A549 (cell line): ENCODE results near the gene RPS15. TPM values are rescaled to one million over a fixed set of nuclear protein-coding genes. Genes with fewer than 3 reads are reported as not detected.

ENCODE experiments used
- ATAC-seq, 2 experiments: fragments of 200-7000 bp in 1 of 2; fragments of >200 bp in 1 of 2; cut with Nextera tagmentation in 1 of 2; cut with Tn5 transposase in 1 of 2; 3 replicates each; pipeline versions ENCODE4 v1.8.0 to v1.9.1; 2018 to 2020; ENCODE audit warnings: mild to moderate bottlenecking in 1 of 2, moderate library complexity in 1 of 2
- CTCF ChIA-PET: fragments of 300-600 bp; sonication (Branson Sonifier 250); formaldehyde crosslinking; extraction: SDS; loops from one replicate; lab custom pipeline; 2021; ENCODE audit warnings: antibody characterized with exemption, inconsistent platforms; lab: Yijun Ruan, JAX
- POLR2A ChIA-PET: fragments of 350-600 bp; formaldehyde crosslinking; extraction: SDS; loops from one replicate; lab custom pipeline; 2021; ENCODE audit warnings: antibody characterized with exemption, inconsistent platforms; lab: Yijun Ruan, JAX
- DNase-seq, 2 experiments: peaks; one replicate each; pipeline versions ENCODE4 v3.0.0 to v3.0.0-alpha.2; 2011 to 2016; ENCODE audit warnings: low read depth in 1 of 2, low spot score in 1 of 2
- FAIRE-seq: peaks from 2 replicates; lab custom pipeline; 2011; peaks lifted over from hg19 to GRCh38; lab: Jason Lieb, UNC
- H3K27ac ChIP-seq, 2 experiments: fragments of >200 bp; sonication (Bioruptor Twin); formaldehyde crosslinking; 3 replicates each; pipeline ENCODE4 v1.5.1; 2016 to 2017
- H3K4me1 ChIP-seq: fragments of >200 bp; sonication (Bioruptor Twin); formaldehyde crosslinking; 3 replicates; pipeline ENCODE4 v1.6.1; 2016
- H3K4me2 ChIP-seq: fragments of >200 bp; sonication (Bioruptor Twin); formaldehyde crosslinking; 3 replicates; pipeline ENCODE4 v1.6.1; 2016
- H3K4me3 ChIP-seq: fragments of >200 bp; sonication (Bioruptor Twin); formaldehyde crosslinking; 3 replicates; pipeline ENCODE4 v1.5.1; 2016
- H3K9me3 ChIP-seq: fragments of >200 bp; sonication (Bioruptor Twin); formaldehyde crosslinking; 3 replicates; pipeline ENCODE4 v1.6.1; 2016
- BHLHE40 ChIP-seq: IDR thresholded peaks from 2 replicates; pipeline ENCODE4 v1.6.1; 2012; ENCODE audit warnings: low read depth, low read length, inconsistent platforms
- CBX2 ChIP-seq: fragments of 200-600 bp; sonication (generic); IDR thresholded peaks from 2 replicates; pipeline ENCODE4 v1.6.1; 2016; ENCODE audit warnings: low read depth, mild to moderate bottlenecking, borderline replicate concordance
- CBX8 ChIP-seq: fragments of 200-600 bp; sonication (generic); IDR thresholded peaks from 2 replicates; pipeline ENCODE4 v1.6.1; 2016
- CHD2 ChIP-seq: fragments of 150-350 bp; IDR thresholded peaks from 2 replicates; pipeline ENCODE4 v1.6.1; 2014; ENCODE audit warnings: low read length; ENCODE audit not compliant: partially characterized antibody
- EHMT2 ChIP-seq: fragments of 200-600 bp; sonication (generic); IDR thresholded peaks from 2 replicates; pipeline ENCODE4 v1.6.1; 2016; ENCODE audit warnings: antibody characterized with exemption, low read depth, mild to moderate bottlenecking, moderate library complexity
- ESRRA ChIP-seq: fragments of 150-350 bp; IDR thresholded peaks from 2 replicates; pipeline ENCODE4 v1.6.1; 2014; ENCODE audit warnings: mild to moderate bottlenecking, low read length, borderline replicate concordance
- FOXS1 ChIP-seq: fragments of 250-450 bp; sonication (Bioruptor Pico); IDR thresholded peaks from 2 replicates; pipeline ENCODE4 v1.5.0; 2020; ENCODE audit warnings: mild to moderate bottlenecking, moderate library complexity
- HDAC2 ChIP-seq: fragments of 200-600 bp; sonication (generic); IDR thresholded peaks from 2 replicates; pipeline ENCODE4 v1.6.1; 2016
- JUNB ChIP-seq: fragments of >200 bp; sonication (Bioruptor Twin); formaldehyde crosslinking; IDR thresholded peaks from 2 replicates; pipeline ENCODE4 v1.6.1; 2016
- MAZ ChIP-seq: fragments of 150-350 bp; IDR thresholded peaks from 2 replicates; pipeline ENCODE4 v1.6.1; 2014; ENCODE audit warnings: antibody characterized with exemption, low read depth, low read length, borderline replicate concordance
- NFE2L2 ChIP-seq: fragments of 150-350 bp; conservative IDR thresholded peaks from 2 replicates; pipeline ENCODE4 v1.6.1; 2014; ENCODE audit warnings: low read length
- NR3C1 ChIP-seq: fragments of >200 bp; sonication (Bioruptor Twin); formaldehyde crosslinking; IDR thresholded peaks from 3 replicates; pipeline ENCODE4 v1.6.1; 2017
- POLR2A ChIP-seq: IDR thresholded peaks from 2 replicates; pipeline ENCODE4 v1.6.1; 2012; ENCODE audit warnings: mild to moderate bottlenecking, low read length
- RARB ChIP-seq: fragments of 250-450 bp; sonication (Bioruptor Pico); IDR thresholded peaks from 2 replicates; pipeline ENCODE4 v1.8.0; 2021; ENCODE audit warnings: mild to moderate bottlenecking, moderate library complexity
- RCOR1 ChIP-seq: fragments of 150-350 bp; IDR thresholded peaks from 2 replicates; pipeline ENCODE4 v1.6.1; 2014; ENCODE audit warnings: antibody characterized with exemption, low read length, low read depth
- ZFP36 ChIP-seq: fragments of 450-650 bp; IDR thresholded peaks from 2 replicates; pipeline ENCODE4 v1.6.1; 2014; ENCODE audit warnings: borderline replicate concordance; ENCODE audit not compliant: partially characterized antibody
- ZNF302 ChIP-seq: fragments of 250-450 bp; sonication (Bioruptor Pico); IDR thresholded peaks from 2 replicates; pipeline ENCODE4 v1.9.0; 2021; ENCODE audit warnings: inconsistent platforms, mild to moderate bottlenecking, moderate library complexity
- WGBS: methylation state at CpG from one replicate; pipeline ENCODE4 v1.1.6; 2017; ENCODE audit errors: missing lambda C conversion rate; 5-methylcytosine and 5-hydroxymethylcytosine counted together
- polyA plus RNA-seq, 4 experiments: library from polyadenylated mRNA; depleted of rRNA in 3 of 4; stranded (reverse); fragments of >200 nt; fragmentation: RNase III in 1 of 4; extraction: RNeasy Plus Mini Kit Qiagen cat#74134 plus additional on column Dnase treatment in 1 of 4; gene quantifications; 2 replicates in 3 of 4; 3 replicates in 1 of 4; pipeline ENCODE4 v1.2.3, GENCODE V29; 2011 to 2017
- TF ChIP-seq, protein P1 (sequence below): fragments of 450-650 bp; IDR thresholded peaks from 2 replicates; pipeline ENCODE4 v1.6.1; 2014; ENCODE audit warnings: antibody characterized with exemption
- TF ChIP-seq, protein P2 (sequence below): fragments of 200-600 bp; sonication (generic); IDR thresholded peaks from 2 replicates; pipeline ENCODE4 v1.6.1; 2016; ENCODE audit warnings: antibody characterized with exemption, mild to moderate bottlenecking, moderate library complexity
- TF ChIP-seq, protein P3 (sequence below): fragments of >200 bp; sonication (Bioruptor Twin); formaldehyde crosslinking; IDR thresholded peaks from 3 replicates; pipeline ENCODE4 v1.5.1; 2016

Gene RPS15
- polyA plus RNA-seq, 2 of the 4 experiments (the other 2 are of a cell fraction): 525 to 1,458 TPM

DNA sequence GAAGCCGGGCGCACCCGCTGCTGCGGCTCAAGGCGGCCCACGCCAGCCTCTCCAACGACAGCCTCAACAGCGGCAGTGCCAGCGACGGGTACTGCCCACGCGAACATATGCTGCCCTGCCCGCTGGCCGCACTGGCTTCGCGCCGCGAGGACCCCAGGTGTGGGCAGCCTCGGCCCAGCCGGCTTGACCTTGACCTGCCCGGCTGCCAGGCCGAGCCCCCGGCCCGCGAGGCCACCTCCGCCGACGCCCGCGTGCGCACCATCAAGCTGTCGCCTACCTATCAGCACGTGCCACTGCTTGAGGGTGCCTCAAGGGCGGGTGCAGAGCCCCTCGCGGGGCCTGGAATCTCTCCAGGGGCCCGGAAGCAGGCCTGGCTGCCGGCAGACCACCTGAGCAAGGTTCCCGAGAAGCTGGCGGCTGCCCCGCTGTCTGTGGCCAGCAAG is 27.8 kb downstream of the RPS15 start:
- H3K27ac ChIP-seq: no peak overlapping the region
- POLR2A ChIA-PET: interaction anchor here (1.1 kb wide), 1 partner anchor 13 kb away, joined by 3 read pairs; no protein-coding TSS in a partner anchor
- ATAC-seq (no peak), DNase-seq (no peak)
- CTCF ChIA-PET: interaction anchor here (0.9 to 2.1 kb wide), 7 partner anchors 8 to 48 kb away, joined by 3 to 7 read pairs (median 3); no protein-coding TSS in a partner anchor
- TF ChIP-seq ZFP36 (no peak), MAZ (no peak), POLR2A (no peak), FOXS1 (CRISPR knock-in tag) (no peak), JUNB (no peak), CHD2 (no peak), CBX8 (no peak), HDAC2 (no peak), NR3C1 (no peak), RCOR1 (no peak), RARB (CRISPR knock-in tag) (no peak), ESRRA (no peak), BHLHE40 (no peak)
- TF ChIP-seq, protein P1, sequence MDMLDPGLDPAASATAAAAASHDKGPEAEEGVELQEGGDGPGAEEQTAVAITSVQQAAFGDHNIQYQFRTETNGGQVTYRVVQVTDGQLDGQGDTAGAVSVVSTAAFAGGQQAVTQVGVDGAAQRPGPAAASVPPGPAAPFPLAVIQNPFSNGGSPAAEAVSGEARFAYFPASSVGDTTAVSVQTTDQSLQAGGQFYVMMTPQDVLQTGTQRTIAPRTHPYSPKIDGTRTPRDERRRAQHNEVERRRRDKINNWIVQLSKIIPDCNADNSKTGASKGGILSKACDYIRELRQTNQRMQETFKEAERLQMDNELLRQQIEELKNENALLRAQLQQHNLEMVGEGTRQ: no peak
- TF ChIP-seq, protein P2, sequence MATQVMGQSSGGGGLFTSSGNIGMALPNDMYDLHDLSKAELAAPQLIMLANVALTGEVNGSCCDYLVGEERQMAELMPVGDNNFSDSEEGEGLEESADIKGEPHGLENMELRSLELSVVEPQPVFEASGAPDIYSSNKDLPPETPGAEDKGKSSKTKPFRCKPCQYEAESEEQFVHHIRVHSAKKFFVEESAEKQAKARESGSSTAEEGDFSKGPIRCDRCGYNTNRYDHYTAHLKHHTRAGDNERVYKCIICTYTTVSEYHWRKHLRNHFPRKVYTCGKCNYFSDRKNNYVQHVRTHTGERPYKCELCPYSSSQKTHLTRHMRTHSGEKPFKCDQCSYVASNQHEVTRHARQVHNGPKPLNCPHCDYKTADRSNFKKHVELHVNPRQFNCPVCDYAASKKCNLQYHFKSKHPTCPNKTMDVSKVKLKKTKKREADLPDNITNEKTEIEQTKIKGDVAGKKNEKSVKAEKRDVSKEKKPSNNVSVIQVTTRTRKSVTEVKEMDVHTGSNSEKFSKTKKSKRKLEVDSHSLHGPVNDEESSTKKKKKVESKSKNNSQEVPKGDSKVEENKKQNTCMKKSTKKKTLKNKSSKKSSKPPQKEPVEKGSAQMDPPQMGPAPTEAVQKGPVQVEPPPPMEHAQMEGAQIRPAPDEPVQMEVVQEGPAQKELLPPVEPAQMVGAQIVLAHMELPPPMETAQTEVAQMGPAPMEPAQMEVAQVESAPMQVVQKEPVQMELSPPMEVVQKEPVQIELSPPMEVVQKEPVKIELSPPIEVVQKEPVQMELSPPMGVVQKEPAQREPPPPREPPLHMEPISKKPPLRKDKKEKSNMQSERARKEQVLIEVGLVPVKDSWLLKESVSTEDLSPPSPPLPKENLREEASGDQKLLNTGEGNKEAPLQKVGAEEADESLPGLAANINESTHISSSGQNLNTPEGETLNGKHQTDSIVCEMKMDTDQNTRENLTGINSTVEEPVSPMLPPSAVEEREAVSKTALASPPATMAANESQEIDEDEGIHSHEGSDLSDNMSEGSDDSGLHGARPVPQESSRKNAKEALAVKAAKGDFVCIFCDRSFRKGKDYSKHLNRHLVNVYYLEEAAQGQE: no peak
- TF ChIP-seq, all 56 proteins: peak for 0
- Histone ChIP-seq H3K4me1 (peaks cover 7% of the 10 kb centered on the region), H3K9me3 (no peaks in the 10 kb centered on the region), H3K4me2 (no peak overlapping the region), H3K4me3 (no peak overlapping the region)
- 98% methylated on average over 24 of the region's 41 CpGs for WGBS
- no peak for FAIRE-seq

DNA sequence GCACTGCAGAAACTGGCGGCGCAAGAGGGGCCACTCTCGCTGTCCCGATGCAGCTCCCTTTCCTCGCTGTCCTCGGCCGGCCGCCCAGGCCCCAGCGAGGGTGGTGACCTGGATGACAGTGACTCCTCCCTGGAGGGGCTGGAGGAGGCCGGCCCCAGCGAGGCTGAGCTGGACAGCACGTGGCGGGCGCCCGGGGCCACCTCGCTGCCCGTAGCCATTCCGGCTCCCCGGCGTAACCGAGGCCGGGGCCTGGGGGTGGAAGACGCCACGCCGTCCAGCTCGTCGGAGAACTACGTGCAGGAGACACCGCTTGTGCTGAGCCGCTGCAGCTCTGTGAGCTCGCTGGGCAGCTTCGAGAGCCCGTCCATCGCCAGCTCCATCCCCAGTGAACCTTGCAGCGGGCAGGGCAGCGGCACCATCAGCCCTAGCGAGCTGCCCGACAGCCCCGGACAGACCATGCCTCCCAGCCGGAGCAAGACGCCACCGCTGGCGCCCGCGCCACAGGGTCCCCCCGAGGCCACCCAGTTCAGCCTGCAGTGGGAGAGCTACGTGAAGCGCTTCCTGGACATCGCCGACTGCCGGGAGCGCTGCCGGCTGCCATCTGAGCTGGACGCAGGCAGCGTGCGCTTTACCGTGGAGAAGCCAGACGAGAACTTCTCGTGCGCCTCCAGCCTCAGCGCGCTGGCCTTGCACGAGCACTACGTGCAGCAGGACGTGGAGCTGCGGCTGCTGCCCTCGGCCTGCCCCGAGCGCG is 28.4 kb downstream of the RPS15 start:
- H3K27ac ChIP-seq: no peak overlapping the region
- 87% methylated on average over 3 of the region's 70 CpGs for WGBS
- H3K4me2 ChIP-seq: no peak overlapping the region
- POLR2A ChIA-PET: interaction anchor here (1.1 kb wide), 1 partner anchor 14 kb away, joined by 3 read pairs; no protein-coding TSS in a partner anchor
- DNase-seq: no peak
- FAIRE-seq: no peak
- TF ChIP-seq NR3C1 (no peak), CBX2 (no peak)
- ATAC-seq: no peak
- no peak overlapping the region for H3K4me3 ChIP-seq
- no peaks in the 10 kb centered on the region for H3K9me3 ChIP-seq
- CTCF ChIA-PET: interaction anchor here (0.9 to 2.1 kb wide), 6 partner anchors 9 to 48 kb away, joined by 3 to 7 read pairs (median 3); no protein-coding TSS in a partner anchor
- peaks cover 7% of the 10 kb centered on the region for H3K4me1 ChIP-seq

DNA sequence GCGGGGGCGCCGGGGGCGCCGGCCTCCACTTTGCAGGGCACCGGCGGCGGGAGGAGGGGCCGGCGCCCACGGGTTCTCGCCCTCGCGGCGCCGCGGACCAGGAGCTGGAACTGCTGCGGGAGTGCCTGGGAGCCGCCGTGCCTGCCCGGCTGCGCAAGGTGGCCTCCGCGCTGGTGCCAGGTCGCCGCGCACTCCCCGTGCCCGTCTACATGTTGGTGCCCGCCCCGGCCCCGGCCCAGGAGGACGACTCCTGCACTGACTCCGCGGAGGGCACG is 29.0 kb downstream of the RPS15 start:
- TF ChIP-seq CHD2 (no peak), ZNF302 (no peak), ESRRA (no peak), EHMT2 (no peak), CBX2 (no peak), NFE2L2 (no peak)
- TF ChIP-seq, protein P3, sequence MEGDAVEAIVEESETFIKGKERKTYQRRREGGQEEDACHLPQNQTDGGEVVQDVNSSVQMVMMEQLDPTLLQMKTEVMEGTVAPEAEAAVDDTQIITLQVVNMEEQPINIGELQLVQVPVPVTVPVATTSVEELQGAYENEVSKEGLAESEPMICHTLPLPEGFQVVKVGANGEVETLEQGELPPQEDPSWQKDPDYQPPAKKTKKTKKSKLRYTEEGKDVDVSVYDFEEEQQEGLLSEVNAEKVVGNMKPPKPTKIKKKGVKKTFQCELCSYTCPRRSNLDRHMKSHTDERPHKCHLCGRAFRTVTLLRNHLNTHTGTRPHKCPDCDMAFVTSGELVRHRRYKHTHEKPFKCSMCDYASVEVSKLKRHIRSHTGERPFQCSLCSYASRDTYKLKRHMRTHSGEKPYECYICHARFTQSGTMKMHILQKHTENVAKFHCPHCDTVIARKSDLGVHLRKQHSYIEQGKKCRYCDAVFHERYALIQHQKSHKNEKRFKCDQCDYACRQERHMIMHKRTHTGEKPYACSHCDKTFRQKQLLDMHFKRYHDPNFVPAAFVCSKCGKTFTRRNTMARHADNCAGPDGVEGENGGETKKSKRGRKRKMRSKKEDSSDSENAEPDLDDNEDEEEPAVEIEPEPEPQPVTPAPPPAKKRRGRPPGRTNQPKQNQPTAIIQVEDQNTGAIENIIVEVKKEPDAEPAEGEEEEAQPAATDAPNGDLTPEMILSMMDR: no peak
- FAIRE-seq: no peak
- Histone ChIP-seq H3K4me3 (no peak overlapping the region), H3K4me2 (no peak overlapping the region), H3K9me3 (no peaks in the 10 kb centered on the region), H3K27ac (no peak overlapping the region), H3K4me1 (peaks cover 7% of the 10 kb centered on the region)
- no CpG with 5 or more reads among the region's 36 CpGs for WGBS
- ATAC-seq: no peak
- ChIA-PET CTCF (interaction anchor here (1.0 to 2.1 kb wide), 2 partner anchors 10 to 15 kb away, joined by 3 to 6 read pairs; no protein-coding TSS in a partner anchor), POLR2A (no interaction called here)
- no peak for DNase-seq
